Measurements from ENCODE around the gene TSPAN4. TPM values are rescaled to one million over a fixed set of nuclear protein-coding genes. Genes with fewer than 3 reads are reported as not detected.
A peak's percentile ranks its signal among the peaks of the same experiment; 100 is the strongest.

The TSPAN4 gene
- total RNA-seq, 1 experiment from 2014 or later: 50.3 TPM

DNA sequence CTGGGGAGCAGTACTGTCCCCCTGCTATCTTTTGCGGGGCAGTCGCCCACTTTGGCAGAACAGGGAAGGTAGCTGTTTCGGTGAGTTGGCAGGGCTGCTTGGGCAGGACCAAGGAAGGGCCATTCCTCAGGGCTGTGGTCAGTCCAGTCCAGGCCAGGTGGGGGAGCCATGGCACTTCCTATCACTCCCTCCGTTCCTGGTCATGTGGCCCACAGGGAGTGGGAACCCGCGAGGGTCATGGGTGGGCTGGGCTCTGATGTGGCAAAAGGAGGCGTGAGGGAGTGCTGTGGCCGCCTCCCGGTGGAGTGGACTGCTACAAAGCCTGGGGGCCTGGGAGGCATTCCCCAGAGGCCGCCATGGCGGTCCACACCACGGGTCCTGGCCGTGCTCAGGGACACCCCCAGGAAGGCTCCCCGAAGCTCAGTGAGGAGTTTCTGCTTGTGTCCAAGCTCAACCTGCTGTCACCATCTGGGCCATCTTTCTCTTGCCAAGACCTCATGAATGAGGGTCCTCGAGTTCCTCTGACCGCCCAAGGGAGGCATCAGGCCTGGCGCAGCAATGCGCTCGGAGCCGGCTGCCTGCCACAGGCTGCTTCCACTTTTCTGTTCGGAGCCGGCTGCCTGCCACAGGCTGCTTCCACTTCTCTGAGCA, 56.0 kb downstream of the TSPAN4 start:
- Histone ChIP-seq H2AFZ (ENCODE audit: low read depth, low read length, poor library complexity, severe bottlenecking) (no peak overlapping the region), H3K79me2 (ENCODE audit: insufficient read depth, low read length) (no peaks in the 10 kb centered on the region), H3K4me2 (ENCODE audit: low read length) (no peak overlapping the region), H4K20me1 (ENCODE audit: insufficient read depth) (no peaks in the 10 kb centered on the region), H3K9ac (ENCODE audit: low read length) (no peak overlapping the region), H3K4me3 (replicated peaks in 1 of 2; ENCODE audit: low read depth in 1 of 2, low read length in 2 of 2) (no peak overlapping the region), H3K9me3 (ENCODE audit: control insufficient read depth in 1 of 2, insufficient read depth in 1 of 2, low read depth in 1 of 2, low read length in 2 of 2) (no peaks in the 10 kb centered on the region), H3K27me3 (ENCODE audit: insufficient read depth, low read length) (no peaks in the 10 kb centered on the region), H3K4me1 (ENCODE audit: control insufficient read depth in 1 of 2, insufficient read depth in 2 of 2, low read length in 2 of 2) (peaks cover 2 to 7% of the 10 kb centered on the region in 2 experiments; a peak in 3 of 4 replicates), H3K9me2 (ENCODE audit: insufficient read depth) (no peaks in the 10 kb centered on the region), H3K27ac (ENCODE audit: low read depth, low read length) (no peak overlapping the region), H3K36me3 (ENCODE audit: control insufficient read depth in 1 of 2, insufficient read depth in 2 of 2, low read length in 2 of 2) (peaks cover 16 to 25% of the 10 kb centered on the region in 2 experiments; a peak in 3 of 4 replicates)
- intact Hi-C loops (cut with micrococcal nuclease): loop anchor here (2.0 kb wide), 1 partner anchor 152 kb away; no protein-coding TSS in a partner anchor
- TF ChIP-seq RAD21 (IDR thresholded peaks at IDR 0.05; ENCODE audit: low read depth) (peak; percentile 57), REST (IDR thresholded peaks at IDR 0.05; ENCODE audit: low read depth) (no peak)
- TF ChIP-seq, protein P1, sequence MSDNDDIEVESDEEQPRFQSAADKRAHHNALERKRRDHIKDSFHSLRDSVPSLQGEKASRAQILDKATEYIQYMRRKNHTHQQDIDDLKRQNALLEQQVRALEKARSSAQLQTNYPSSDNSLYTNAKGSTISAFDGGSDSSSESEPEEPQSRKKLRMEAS (IDR thresholded peaks at IDR 0.05): no peak
- TF ChIP-seq, protein P2, sequence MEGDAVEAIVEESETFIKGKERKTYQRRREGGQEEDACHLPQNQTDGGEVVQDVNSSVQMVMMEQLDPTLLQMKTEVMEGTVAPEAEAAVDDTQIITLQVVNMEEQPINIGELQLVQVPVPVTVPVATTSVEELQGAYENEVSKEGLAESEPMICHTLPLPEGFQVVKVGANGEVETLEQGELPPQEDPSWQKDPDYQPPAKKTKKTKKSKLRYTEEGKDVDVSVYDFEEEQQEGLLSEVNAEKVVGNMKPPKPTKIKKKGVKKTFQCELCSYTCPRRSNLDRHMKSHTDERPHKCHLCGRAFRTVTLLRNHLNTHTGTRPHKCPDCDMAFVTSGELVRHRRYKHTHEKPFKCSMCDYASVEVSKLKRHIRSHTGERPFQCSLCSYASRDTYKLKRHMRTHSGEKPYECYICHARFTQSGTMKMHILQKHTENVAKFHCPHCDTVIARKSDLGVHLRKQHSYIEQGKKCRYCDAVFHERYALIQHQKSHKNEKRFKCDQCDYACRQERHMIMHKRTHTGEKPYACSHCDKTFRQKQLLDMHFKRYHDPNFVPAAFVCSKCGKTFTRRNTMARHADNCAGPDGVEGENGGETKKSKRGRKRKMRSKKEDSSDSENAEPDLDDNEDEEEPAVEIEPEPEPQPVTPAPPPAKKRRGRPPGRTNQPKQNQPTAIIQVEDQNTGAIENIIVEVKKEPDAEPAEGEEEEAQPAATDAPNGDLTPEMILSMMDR (IDR thresholded peaks at IDR 0.05 in 2 of 3, conservative IDR thresholded peaks at IDR 0.05 in 1 of 3; ENCODE audit: borderline replicate concordance in 1 of 3, insufficient read depth in 1 of 3, low read depth in 2 of 3, low read length in 2 of 3): peak in 1 of 3 experiments; percentile 29; a peak in 1 of 6 replicates
- ChIA-PET RAD21 (ENCODE audit: low non-redundant PET in 1 of 2, low total read pairs in 2 of 2, uncharacterized antibody in 2 of 2, unreplicated experiment in 2 of 2) (no interaction called here), CTCF (interaction anchor here (1.2 kb wide), 1 partner anchor 153 kb away, joined by 6 read pairs; no protein-coding TSS in a partner anchor), POLR2A (no interaction called here)
- ATAC-seq (peak; percentile 51), DNase-seq (ENCODE audit: low read depth, low spot score) (no peak)
- no TSS peak for BruUV-seq (replicated peaks)

Measured in HCT116 (cell line).